Mesothelial cell of epicardium (in vitro differentiated cells): ENCODE measurements around the gene KIAA0825. TPM values are rescaled to one million over a fixed set of nuclear protein-coding genes. Genes with fewer than 3 reads are reported as not detected.

Experiments
- DNase-seq, 2 experiments: peaks; one replicate each; pipeline ENCODE4 v3.0.0; 2021; ENCODE audit warnings: low spot score in 2 of 2; ENCODE audit not compliant: unreplicated experiment in 2 of 2
- H3K27ac Mint-ChIP-seq: 2 replicates; pipeline ENCODE4 v1.8.0; 2021; ENCODE audit warnings: mixed read lengths
- H3K27me3 Mint-ChIP-seq: 2 replicates; pipeline ENCODE4 v1.8.0; 2021; ENCODE audit warnings: low read depth, mixed read lengths
- H3K36me3 Mint-ChIP-seq: 2 replicates; pipeline ENCODE4 v1.8.0; 2021; ENCODE audit warnings: mixed read lengths
- H3K4me1 Mint-ChIP-seq: 2 replicates; pipeline ENCODE4 v1.8.0; 2021; ENCODE audit warnings: mixed read lengths
- H3K4me3 Mint-ChIP-seq: 2 replicates; pipeline ENCODE4 v1.8.0; 2021; ENCODE audit warnings: mild to moderate bottlenecking, moderate library complexity, mixed read lengths
- H3K9me3 Mint-ChIP-seq: 2 replicates; pipeline ENCODE4 v1.8.0; 2021; ENCODE audit warnings: mixed read lengths
- CTCF ChIP-seq: fragments of 200-600 bp; sonication (generic); IDR thresholded peaks from one replicate; pipeline ENCODE4 v1.5.0; 2021; ENCODE audit warnings: antibody characterized with exemption; ENCODE audit not compliant: unreplicated experiment
- total RNA-seq: library from RNA; stranded (reverse); gene quantifications from 3 replicates; pipeline ENCODE4 v1.2.1, GENCODE V29; 2021

Gene KIAA0825
- total RNA-seq, 1 donor from 2014 or later: 5.4 TPM

GRCh38 chr5:94362857-94363256 is 255.5 kb downstream of the KIAA0825 start:
- Mint-ChIP-seq H3K27me3 (no peaks in the 10 kb centered on the region), H3K4me1 (no peaks in the 10 kb centered on the region), H3K27ac (no peak overlapping the region), H3K36me3 (no peaks in the 10 kb centered on the region), H3K9me3 (no peaks in the 10 kb centered on the region), H3K4me3 (no peak overlapping the region)
- TF ChIP-seq CTCF: no peak
- no peak for DNase-seq

- no peaks in the 10 kb centered on the region for H3K9me3 Mint-ChIP-seq
- no peak overlapping the region for H3K27ac Mint-ChIP-seq
- DNase-seq: no peak
- no peak overlapping the region for H3K4me3 Mint-ChIP-seq
- H3K27me3 Mint-ChIP-seq: no peaks in the 10 kb centered on the region
- no peaks in the 10 kb centered on the region for H3K36me3 Mint-ChIP-seq
- TF ChIP-seq CTCF: no peak
- no peaks in the 10 kb centered on the region for H3K4me1 Mint-ChIP-seq
Observed at GRCh38 chr5:94361832-94362796, 256.3 kb downstream of the KIAA0825 start.

DNA sequence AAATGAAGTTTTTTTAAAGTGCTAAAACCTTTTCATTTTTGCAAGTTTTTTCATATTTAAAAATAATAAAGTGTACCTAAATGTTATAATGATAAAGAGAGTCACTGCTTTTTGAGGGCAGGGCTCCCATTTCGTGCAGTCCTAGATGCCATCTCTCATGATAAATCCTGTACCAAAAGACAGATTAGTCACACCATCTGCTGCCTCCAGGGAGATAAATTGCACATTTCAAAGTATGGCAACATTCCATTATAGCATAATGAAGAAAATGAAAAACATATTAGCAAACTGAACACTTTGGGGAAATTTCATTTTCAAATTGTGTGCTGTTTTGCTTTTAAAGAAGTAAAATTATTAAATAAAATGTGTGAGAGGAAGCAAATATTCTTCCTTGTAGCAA is 257.2 kb downstream of the KIAA0825 start:
- no peak overlapping the region for H3K27ac Mint-ChIP-seq
- no peak overlapping the region for H3K4me3 Mint-ChIP-seq
- no peaks in the 10 kb centered on the region for H3K27me3 Mint-ChIP-seq
- no peak for TF ChIP-seq CTCF
- no peaks in the 10 kb centered on the region for H3K9me3 Mint-ChIP-seq
- no peaks in the 10 kb centered on the region for H3K4me1 Mint-ChIP-seq
- no peaks in the 10 kb centered on the region for H3K36me3 Mint-ChIP-seq
- DNase-seq: no peak

DNA sequence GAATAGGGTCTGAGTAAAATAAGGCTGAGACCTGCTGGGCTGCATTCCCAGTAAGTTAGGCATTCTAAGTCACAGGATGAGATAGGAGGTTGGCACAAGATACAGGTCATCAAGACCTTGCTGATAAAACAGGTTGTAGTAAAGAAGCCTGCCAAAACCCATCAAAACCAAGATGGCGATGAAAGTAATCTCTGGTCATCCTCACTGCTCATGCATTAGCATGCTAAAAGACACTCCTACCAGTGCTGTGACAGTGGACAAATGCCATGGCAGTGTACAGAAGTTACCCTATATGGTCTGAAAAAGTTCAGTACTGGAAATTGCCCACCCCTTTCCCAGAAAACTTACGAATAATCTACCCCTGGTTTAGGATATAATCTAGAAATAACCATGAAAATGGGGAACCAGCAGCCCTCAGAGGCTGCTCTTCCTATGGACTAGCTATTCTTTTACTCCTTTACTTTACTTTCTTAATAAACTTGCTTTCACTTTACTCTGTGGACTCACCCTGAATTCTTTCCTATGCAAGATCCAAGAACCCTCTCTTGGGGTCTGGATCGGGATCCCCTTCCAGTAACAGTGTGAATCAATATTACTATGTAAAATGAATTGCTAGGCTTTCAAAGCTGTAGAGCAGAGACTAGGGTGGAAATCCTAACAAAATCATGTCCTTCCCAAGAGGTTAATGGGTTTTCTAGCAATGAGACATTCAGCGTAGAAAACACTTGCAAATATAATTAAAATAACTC is 257.8 kb downstream of the KIAA0825 start:
- no peak for DNase-seq
- Mint-ChIP-seq H3K4me3 (no peak overlapping the region), H3K27ac (no peak overlapping the region), H3K9me3 (no peaks in the 10 kb centered on the region), H3K27me3 (no peaks in the 10 kb centered on the region), H3K36me3 (no peaks in the 10 kb centered on the region), H3K4me1 (no peaks in the 10 kb centered on the region)
- TF ChIP-seq CTCF: no peak

DNA sequence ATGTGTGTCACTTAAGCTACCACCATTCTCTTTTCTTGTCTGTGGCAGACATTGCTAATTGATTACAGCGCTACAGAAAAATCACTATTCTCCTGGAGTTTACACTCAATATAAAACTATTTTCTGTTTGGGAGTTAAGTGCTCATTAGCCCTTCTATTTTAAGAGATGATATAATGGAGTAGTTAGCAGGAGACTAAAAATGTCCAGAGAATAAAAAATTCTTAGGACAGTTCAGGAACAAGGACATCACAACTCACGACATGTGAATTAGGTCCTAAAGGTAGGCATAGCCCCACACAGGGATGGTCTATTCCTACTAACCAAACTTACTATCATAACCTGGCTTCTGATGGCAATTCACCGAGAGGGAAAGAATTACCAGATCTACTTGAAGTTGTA is 258.5 kb downstream of the KIAA0825 start:
- Mint-ChIP-seq H3K36me3 (no peaks in the 10 kb centered on the region), H3K4me1 (no peaks in the 10 kb centered on the region)

More for the DNA sequence above, 258.5 kb downstream of the KIAA0825 start:
- H3K27me3 Mint-ChIP-seq: no peaks in the 10 kb centered on the region
- no peak for TF ChIP-seq CTCF
- no peak overlapping the region for H3K4me3 Mint-ChIP-seq
- no peak overlapping the region for H3K27ac Mint-ChIP-seq
- no peaks in the 10 kb centered on the region for H3K9me3 Mint-ChIP-seq
- no peak for DNase-seq
